ENCODE results near the gene SSH2. TPM values are rescaled to one million over a fixed set of nuclear protein-coding genes. Genes with fewer than 3 reads are reported as not detected.

SSH2 gene
- total and polyA plus RNA-seq, 4 donors, result 7.5 to 14.1 (median 11.2) TPM

DNA sequence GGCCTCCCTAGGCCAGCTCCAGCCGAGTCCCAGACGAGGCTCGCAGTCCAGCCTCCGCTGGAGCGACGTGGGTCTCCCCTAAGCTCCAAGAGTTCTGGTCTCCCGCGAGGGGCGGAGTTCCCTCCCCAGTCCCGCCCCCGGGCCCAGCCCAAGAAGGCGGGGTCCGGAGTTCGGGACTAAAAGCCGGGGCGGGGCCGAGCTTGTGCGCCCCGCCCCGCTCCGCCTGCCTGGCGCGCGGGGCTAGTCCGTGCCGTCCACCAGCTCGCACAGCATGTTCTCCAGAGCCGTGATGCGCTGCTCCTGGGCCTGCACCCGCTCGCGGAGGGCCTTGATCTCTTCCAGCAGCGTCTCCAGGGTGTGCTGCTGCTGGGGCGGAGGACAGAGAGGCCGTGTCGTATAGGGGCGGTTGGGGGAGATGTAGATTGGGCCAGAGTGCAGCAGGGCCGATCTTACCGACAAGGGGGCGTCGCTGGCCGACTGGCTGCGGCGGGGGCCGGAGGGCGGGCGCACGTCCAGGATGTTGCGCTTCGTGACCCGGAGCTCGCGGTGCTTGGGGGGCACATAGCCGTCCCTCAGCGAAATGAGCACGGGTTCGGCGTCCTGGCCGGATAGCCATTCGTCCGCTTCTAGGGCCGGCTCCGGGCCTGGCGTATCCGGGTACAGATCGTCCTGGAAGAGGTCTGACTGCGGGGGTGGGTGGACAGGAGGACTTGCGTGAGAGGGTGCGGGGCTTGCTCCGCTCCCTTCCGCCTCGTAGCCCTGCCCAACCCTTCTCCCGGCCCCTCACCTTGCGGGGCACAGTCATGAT lies 314.3 kb downstream of the SSH2 start:
- Histone ChIP-seq H3K27ac (ENCODE audit: low read depth in 1 of 2, low read length in 2 of 2) (no peak overlapping the region), H3K4me1 (ENCODE audit: control insufficient read depth in 4 of 4, insufficient read depth in 4 of 4, low read length in 3 of 4) (peaks cover 19 to 51% (median 38%) of the 10 kb centered on the region in 4 donors), H3K9ac (ENCODE audit: low read depth in 1 of 2, low read length in 2 of 2) (no peak overlapping the region), H3K4me3 (ENCODE audit: low read depth in 1 of 3, low read length in 3 of 3) (peak overlapping the region in 2 of 3 donors; percentile 15 to 37), H3K36me3 (ENCODE audit: control insufficient read depth in 4 of 4, insufficient read depth in 3 of 4, low read depth in 1 of 4, low read length in 3 of 4) (no peaks in the 10 kb centered on the region), H3K27me3 (ENCODE audit: control insufficient read depth in 4 of 4, insufficient read depth in 4 of 4, low read length in 3 of 4) (peaks cover 0 to 10% (median 2%) of the 10 kb centered on the region in 4 donors), H3K9me3 (ENCODE audit: control insufficient read depth in 4 of 4, low read length in 3 of 4) (no peaks in the 10 kb centered on the region)
- peak; percentile 81 for DNase-seq (ENCODE audit: low spot score)
- 3% methylated on average over 74 of the region's 74 CpGs for WGBS
- TF ChIP-seq HNF4A (conservative IDR thresholded peaks at IDR 0.05) (peak in 1 of 2 donors; percentile 28), GABPA (IDR thresholded peaks at IDR 0.05 in 1 of 2, conservative IDR thresholded peaks at IDR 0.05 in 1 of 2) (no peak), CTCF (IDR thresholded peaks at IDR 0.05; ENCODE audit: low read depth, low read length, missing input control) (no peak), FOXA2 (IDR thresholded peaks at IDR 0.05) (no peak), FOXA1 (IDR thresholded peaks at IDR 0.05) (no peak), NR2F2 (IDR thresholded peaks at IDR 0.05) (no peak), ZBTB33 (IDR thresholded peaks at IDR 0.05) (no peak), EGR1 (IDR thresholded peaks at IDR 0.05; ENCODE audit: low read depth in 2 of 2) (no peak), TAF1 (conservative IDR thresholded peaks at IDR 0.05) (no peak), SP1 (IDR thresholded peaks at IDR 0.05) (peak; percentile 42), YY1 (IDR thresholded peaks at IDR 0.05) (no peak), HNF4G (IDR thresholded peaks at IDR 0.05) (no peak), RAD21 (IDR thresholded peaks at IDR 0.05) (peak in 1 of 2 donors; percentile 16), JUND (IDR thresholded peaks at IDR 0.05) (no peak), RXRA (IDR thresholded peaks at IDR 0.05) (no peak)
- TF ChIP-seq, protein P1, sequence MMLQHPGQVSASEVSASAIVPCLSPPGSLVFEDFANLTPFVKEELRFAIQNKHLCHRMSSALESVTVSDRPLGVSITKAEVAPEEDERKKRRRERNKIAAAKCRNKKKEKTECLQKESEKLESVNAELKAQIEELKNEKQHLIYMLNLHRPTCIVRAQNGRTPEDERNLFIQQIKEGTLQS (IDR thresholded peaks at IDR 0.05), result no peak
- TF ChIP-seq, protein P2, sequence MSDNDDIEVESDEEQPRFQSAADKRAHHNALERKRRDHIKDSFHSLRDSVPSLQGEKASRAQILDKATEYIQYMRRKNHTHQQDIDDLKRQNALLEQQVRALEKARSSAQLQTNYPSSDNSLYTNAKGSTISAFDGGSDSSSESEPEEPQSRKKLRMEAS (IDR thresholded peaks at IDR 0.05), result no peak
- TF ChIP-seq, protein P3, sequence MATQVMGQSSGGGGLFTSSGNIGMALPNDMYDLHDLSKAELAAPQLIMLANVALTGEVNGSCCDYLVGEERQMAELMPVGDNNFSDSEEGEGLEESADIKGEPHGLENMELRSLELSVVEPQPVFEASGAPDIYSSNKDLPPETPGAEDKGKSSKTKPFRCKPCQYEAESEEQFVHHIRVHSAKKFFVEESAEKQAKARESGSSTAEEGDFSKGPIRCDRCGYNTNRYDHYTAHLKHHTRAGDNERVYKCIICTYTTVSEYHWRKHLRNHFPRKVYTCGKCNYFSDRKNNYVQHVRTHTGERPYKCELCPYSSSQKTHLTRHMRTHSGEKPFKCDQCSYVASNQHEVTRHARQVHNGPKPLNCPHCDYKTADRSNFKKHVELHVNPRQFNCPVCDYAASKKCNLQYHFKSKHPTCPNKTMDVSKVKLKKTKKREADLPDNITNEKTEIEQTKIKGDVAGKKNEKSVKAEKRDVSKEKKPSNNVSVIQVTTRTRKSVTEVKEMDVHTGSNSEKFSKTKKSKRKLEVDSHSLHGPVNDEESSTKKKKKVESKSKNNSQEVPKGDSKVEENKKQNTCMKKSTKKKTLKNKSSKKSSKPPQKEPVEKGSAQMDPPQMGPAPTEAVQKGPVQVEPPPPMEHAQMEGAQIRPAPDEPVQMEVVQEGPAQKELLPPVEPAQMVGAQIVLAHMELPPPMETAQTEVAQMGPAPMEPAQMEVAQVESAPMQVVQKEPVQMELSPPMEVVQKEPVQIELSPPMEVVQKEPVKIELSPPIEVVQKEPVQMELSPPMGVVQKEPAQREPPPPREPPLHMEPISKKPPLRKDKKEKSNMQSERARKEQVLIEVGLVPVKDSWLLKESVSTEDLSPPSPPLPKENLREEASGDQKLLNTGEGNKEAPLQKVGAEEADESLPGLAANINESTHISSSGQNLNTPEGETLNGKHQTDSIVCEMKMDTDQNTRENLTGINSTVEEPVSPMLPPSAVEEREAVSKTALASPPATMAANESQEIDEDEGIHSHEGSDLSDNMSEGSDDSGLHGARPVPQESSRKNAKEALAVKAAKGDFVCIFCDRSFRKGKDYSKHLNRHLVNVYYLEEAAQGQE (IDR thresholded peaks at IDR 0.05), result no peak
